OCI-LY7 (cell line): Measurements from ENCODE around the gene GP1BA. TPM values are rescaled to one million over a fixed set of nuclear protein-coding genes. Genes with fewer than 3 reads are reported as not detected.

Source experiments
- BruUV-seq: library from RNA; stranded (reverse); fragments of 400-500 nt; replicated peaks from 2 replicates; lab custom pipeline; 2021; lab: Mats Ljungman, UMichigan
- CTCF ChIA-PET: fragments of 300-600 bp; sonication (Branson Sonifier 250); formaldehyde crosslinking; loops from one replicate; lab custom pipeline; 2022; ENCODE audit warnings: antibody characterized with exemption; ENCODE audit not compliant: unreplicated experiment; lab: Charles Lee
- POLR2A ChIA-PET: fragments of 300-600 bp; sonication (Branson Sonifier 250); formaldehyde crosslinking; loops from one replicate; lab custom pipeline; 2022; ENCODE audit warnings: antibody characterized with exemption; lab: Charles Lee
- DNase-seq: peaks from one replicate; pipeline ENCODE4 v3.0.0-alpha.2; 2015; ENCODE audit warnings: low spot score
- H2AFZ ChIP-seq: fragments of 200-600 bp; sonication (generic), shearing (Covaris generic); 2 replicates; pipeline ENCODE4 v1.6.1; 2014; ENCODE audit warnings: mild to moderate bottlenecking, antibody characterized with exemption, low read length, moderate library complexity
- H3K27ac ChIP-seq: fragments of 200-600 bp; sonication (generic); 2 replicates; pipeline ENCODE4 v1.5.1; 2014; ENCODE audit warnings: mixed run types, low read depth, mild to moderate bottlenecking, moderate library complexity, low read length, inconsistent platforms; ENCODE audit not compliant: poor library complexity, severe bottlenecking
- H3K36me3 ChIP-seq: fragments of 200-600 bp; sonication (generic); 2 replicates; pipeline ENCODE4 v1.6.1; 2014; ENCODE audit warnings: mild to moderate bottlenecking, antibody characterized with exemption, low read length, moderate library complexity, mixed read lengths; ENCODE audit not compliant: insufficient read depth
- H3K4me1 ChIP-seq: fragments of 200-600 bp; sonication (generic); 2 replicates; pipeline ENCODE4 v1.5.1; 2014; ENCODE audit warnings: mild to moderate bottlenecking, low read length; ENCODE audit not compliant: insufficient read depth, poor library complexity, severe bottlenecking
- H3K4me2 ChIP-seq: fragments of 200-600 bp; sonication (generic); 2 replicates; pipeline ENCODE4 v1.6.1; 2014; ENCODE audit warnings: mild to moderate bottlenecking, low read length
- H3K4me3 ChIP-seq: fragments of 200-600 bp; sonication (generic); 2 replicates; pipeline ENCODE4 v1.5.1; 2014; ENCODE audit warnings: mild to moderate bottlenecking, low read depth, low read length; ENCODE audit not compliant: poor library complexity, severe bottlenecking
- H3K79me2 ChIP-seq: fragments of 200-600 bp; sonication (generic); 2 replicates; pipeline ENCODE4 v1.6.1; 2016; ENCODE audit warnings: low read depth, mild to moderate bottlenecking, low read length, moderate library complexity, mixed read lengths; ENCODE audit not compliant: insufficient read depth
- H3K9me2 ChIP-seq: fragments of 200-600 bp; sonication (generic); 2 replicates; pipeline ENCODE4 v1.6.1; 2016; ENCODE audit warnings: mild to moderate bottlenecking, low read length, mixed read lengths; ENCODE audit not compliant: insufficient read depth
- H3K9me3 ChIP-seq: fragments of 200-600 bp; sonication (generic); 2 replicates; pipeline ENCODE4 v1.6.1; 2014; ENCODE audit warnings: mild to moderate bottlenecking, mixed run types, low read length, mixed read lengths
- H4K20me1 ChIP-seq: fragments of 200-600 bp; sonication (generic); 2 replicates; pipeline ENCODE4 v1.6.1; 2014; ENCODE audit warnings: mild to moderate bottlenecking, antibody characterized with exemption, low read length, moderate library complexity, mixed read lengths; ENCODE audit not compliant: insufficient read depth
- CTCF ChIP-seq: fragments of 200-600 bp; sonication (generic); conservative IDR thresholded peaks from 2 replicates; pipeline ENCODE4 v1.5.1; 2014; ENCODE audit warnings: mild to moderate bottlenecking, antibody characterized with exemption, low read length, moderate library complexity, mixed read lengths
- EZH2phosphoT487 ChIP-seq: fragments of 200-600 bp; sonication (generic); IDR thresholded peaks from 2 replicates; pipeline ENCODE4 v1.6.1; 2018; ENCODE audit warnings: low read depth, borderline replicate concordance, mild to moderate bottlenecking, mixed run types, antibody characterized with exemption, low read length, moderate library complexity, mixed read lengths
- intact Hi-C: fragments of 100-400 bp; cut with micrococcal nuclease; formaldehyde crosslinking; loops from one replicate; pipeline ENCODE4 v1.10.0; 2022; ENCODE audit not compliant: unreplicated experiment
- total RNA-seq, 2 experiments: library from RNA; depleted of rRNA in 1 of 2; stranded (reverse); fragments of >200 nt in 1 of 2; shearing (Covaris generic) in 1 of 2; gene quantifications; 2 replicates each; pipeline ENCODE4 v1.2.3, GENCODE V29; 2014 to 2022

GP1BA gene
- total RNA-seq, 2 experiments from 2014 or later: not detected

- CTCF ChIA-PET: no interaction called here
- H2AFZ ChIP-seq: no peak overlapping the region
- H3K4me3 ChIP-seq: no peak overlapping the region
- intact Hi-C loops: no loop called here
- POLR2A ChIA-PET: no interaction called here
- H3K4me1 ChIP-seq: peaks cover 28% of the 10 kb centered on the region
- H3K27ac ChIP-seq: no peak overlapping the region
- H3K36me3 ChIP-seq: peaks cover 53% of the 10 kb centered on the region
- H4K20me1 ChIP-seq: no peaks in the 10 kb centered on the region
- DNase-seq: no peak
- BruUV-seq: TSS peak; percentile 23
- peaks cover 36% of the 10 kb centered on the region for H3K79me2 ChIP-seq
- H3K9me3 ChIP-seq: no peaks in the 10 kb centered on the region
- no peak for TF ChIP-seq EZH2phosphoT487
- no peak for TF ChIP-seq CTCF
- no peaks in the 10 kb centered on the region for H3K9me2 ChIP-seq
- no peak overlapping the region for H3K4me2 ChIP-seq
These were observed 5.5 kb downstream of the GP1BA start for GRCh38 chr17:4937553-4937952.

GRCh38 chr17:4938069-4938491 lies 6.0 kb downstream of the GP1BA start:
- Histone ChIP-seq H3K27ac (no peak overlapping the region), H3K4me1 (peaks cover 33% of the 10 kb centered on the region)
- TF ChIP-seq CTCF (no peak), EZH2phosphoT487 (no peak)

GRCh38 chr17:4938688-4939545 lies 6.8 kb downstream of the GP1BA start:
- H2AFZ ChIP-seq: peak overlapping the region; percentile 53; the same call in 1 of the 2 replicates
- no peaks in the 10 kb centered on the region for H4K20me1 ChIP-seq
- peaks cover 42% of the 10 kb centered on the region for H3K4me1 ChIP-seq
- H3K9me2 ChIP-seq: no peaks in the 10 kb centered on the region
- ChIA-PET POLR2A (interaction anchor here (0.8 to 2.4 kb wide), 5 partner anchors 10 to 113 kb away, joined by 3 to 20 read pairs (median 5); partner anchors contain the start of genes ENO3 and SPAG7), CTCF (no interaction called here)
- no peak for TF ChIP-seq CTCF
- no peak for TF ChIP-seq EZH2phosphoT487
- peak overlapping the region; percentile 97 for H3K4me2 ChIP-seq
- peak overlapping the region; percentile 90 for H3K27ac ChIP-seq
- no TSS peak for BruUV-seq
- intact Hi-C loops: no loop called here
- peaks cover 50% of the 10 kb centered on the region for H3K79me2 ChIP-seq
- H3K4me3 ChIP-seq: peak overlapping the region; percentile 95
- no peaks in the 10 kb centered on the region for H3K9me3 ChIP-seq
- peak; percentile 56 for DNase-seq
- H3K36me3 ChIP-seq: peaks cover 66% of the 10 kb centered on the region

More at GRCh38 chr17:4938069-4938491, 6.0 kb downstream of the GP1BA start:
- intact Hi-C loops: no loop called here
- Histone ChIP-seq H4K20me1 (no peaks in the 10 kb centered on the region), H3K4me3 (peak overlapping the region; percentile 95), H3K36me3 (peaks cover 58% of the 10 kb centered on the region), H3K9me3 (no peaks in the 10 kb centered on the region), H3K4me2 (peak overlapping the region; percentile 97), H3K9me2 (no peaks in the 10 kb centered on the region), H2AFZ (no peak overlapping the region), H3K79me2 (peaks cover 42% of the 10 kb centered on the region)
- BruUV-seq: no TSS peak
- DNase-seq: no peak
- ChIA-PET POLR2A (no interaction called here), CTCF (no interaction called here)
